Glomerular visceral epithelial cell (primary cell): ENCODE results near the gene NOP58.
"Not testable (repeated sequence)": the region's sequence is repeated elsewhere in the genome, so short reads cannot be mapped to it uniquely, and the experiment has no call there.

ENCODE experiments used
- DNase-seq: peaks from one replicate; pipeline ENCODE4 v3.0.0-alpha.2; 2016; ENCODE audit errors: extremely low spot score

The NOP58 gene

DNA sequence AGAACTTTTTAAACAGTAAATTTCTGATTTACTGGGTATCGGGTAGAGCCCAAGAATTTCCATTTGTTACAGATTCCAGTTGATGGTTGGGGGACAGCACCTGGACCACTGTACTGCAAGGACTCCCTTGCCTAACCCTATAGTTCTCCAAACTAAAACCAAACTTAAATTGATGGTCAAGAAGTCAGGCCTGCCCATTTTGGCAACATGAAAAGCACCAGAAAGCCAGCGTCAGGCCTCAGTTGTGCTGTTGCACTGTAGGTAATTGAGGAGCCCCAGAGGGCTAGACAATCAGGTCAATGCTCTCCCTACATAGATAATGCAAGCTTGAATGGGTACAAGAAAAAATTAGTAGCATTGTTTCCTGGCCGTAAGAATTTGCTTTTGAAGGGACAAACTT lies 40.5 kb downstream of the NOP58 start:
- DNase-seq, result no peak

DNA sequence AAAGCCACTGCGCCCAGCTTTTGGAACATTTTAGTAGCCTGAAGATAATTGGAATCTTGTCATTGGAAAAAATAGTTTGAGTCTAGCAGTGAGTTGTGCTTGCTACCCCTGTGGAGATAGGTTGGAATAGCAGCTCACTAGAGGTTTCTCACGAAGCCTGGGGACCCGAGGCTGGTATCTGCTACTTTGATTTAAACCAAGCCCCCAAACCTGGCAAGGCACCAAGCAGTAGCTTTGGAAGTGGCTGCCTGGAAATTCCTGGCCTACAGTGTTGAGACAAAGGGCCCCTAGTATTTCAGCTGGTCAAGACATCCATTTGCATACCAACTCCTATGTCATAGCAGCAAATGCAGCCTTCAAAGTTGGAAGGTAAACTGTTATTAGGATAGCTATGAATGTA lies 42.1 kb downstream of the NOP58 start:
- no peak for DNase-seq

DNA sequence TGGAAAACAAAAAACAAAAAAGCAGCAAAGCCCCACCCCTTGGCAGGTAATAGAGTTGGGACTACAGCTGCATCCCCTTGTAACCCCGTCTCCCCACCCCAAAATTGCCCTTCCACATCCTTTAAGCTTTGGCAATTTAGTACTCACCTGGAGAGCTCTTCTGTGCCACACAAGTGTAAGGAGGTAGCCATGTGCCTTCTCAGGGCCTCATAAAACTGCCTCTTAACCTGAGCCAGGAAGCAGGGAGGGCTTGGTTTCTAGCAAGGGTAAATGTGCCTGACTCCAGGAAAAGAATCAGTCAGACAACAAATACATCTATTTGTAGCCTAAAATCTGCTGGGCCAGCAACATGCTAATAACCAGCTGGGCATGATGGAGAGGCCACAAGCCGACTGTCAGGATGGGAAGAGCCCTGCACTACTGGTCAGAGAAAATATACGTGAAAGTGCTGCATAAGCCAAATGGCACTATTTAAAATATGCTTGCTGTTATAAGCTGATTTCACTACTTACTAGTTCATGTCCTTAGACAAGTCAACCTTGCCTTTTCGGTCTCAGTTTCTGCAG lies 46.3 kb downstream of the NOP58 start:
- DNase-seq, result no peak

DNA sequence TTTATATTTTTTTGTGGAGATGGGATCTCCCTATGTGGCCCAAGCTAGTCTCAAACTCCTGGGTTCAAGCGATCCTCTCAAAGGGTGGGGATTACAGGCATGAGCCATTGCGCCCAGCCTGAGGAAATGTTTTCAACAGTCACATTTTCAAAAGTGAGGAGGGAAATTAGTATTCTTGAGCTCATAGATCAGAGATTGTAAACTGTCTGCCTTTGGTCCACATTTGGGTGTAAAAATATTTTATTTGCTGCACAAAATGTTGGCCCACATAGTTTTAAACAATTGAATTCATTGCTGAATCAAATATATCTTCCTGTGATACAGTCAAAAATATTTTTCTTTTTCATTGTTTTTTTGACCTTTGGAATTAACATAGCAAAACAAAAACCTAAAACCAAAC lies 48.6 kb downstream of the NOP58 start:
- DNase-seq, result no peak

DNA sequence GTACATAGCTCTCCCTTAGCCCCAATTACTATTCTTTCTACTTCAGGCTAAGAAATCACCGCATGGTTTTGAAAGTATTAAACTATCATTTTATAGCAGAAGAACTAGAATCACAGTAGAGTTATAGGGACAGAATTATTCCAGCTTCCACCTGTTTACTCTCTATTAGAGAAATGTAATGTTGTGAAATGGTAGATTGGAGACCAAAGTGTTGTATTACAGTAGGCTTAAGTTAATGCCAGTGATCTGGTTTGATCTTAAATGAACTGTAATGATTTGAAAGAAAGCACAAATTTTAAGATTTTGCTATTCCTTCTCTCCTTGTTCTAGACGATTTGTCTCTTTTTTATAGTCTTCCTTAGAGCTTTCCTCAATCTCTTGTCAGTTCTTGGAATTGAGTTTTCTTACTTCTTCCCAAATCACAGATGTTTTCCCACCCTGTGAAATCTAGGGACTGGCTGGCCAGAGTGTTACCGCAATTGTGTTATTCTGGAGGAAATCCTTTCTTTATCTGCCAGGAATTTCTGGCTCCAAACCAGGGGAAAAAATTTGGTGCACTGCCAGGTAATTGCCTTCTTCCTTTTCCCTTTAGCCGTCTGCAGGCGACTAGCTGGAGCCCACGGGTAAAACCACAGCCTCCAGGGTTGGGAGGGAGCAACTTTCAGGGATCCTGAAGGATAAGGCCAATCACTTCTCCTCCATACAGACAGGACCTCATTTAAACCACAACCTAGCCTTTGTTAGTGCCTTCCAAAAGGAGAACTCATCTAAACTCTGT lies 51.7 kb downstream of the NOP58 start:
- peak; percentile 94 for DNase-seq

DNA sequence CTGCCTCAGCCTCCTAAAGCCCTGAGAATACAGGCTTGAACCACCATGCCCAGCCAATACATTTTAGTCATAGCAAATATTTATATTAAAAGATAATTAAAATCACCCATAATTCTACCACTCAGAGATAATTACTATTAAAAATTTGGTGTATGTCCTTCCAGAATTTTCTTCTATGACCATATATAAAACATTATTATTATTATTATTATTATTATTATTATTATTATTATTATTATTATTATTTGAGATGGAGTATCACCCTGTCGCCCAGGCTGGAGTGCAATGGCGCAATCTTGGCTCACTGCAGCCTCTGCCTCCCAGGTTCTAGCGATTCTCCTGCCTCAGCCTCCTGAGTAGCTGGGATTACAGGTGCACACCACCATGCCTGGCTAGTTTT lies 54.8 kb downstream of the NOP58 start:
- not testable (repeated sequence) for DNase-seq

DNA sequence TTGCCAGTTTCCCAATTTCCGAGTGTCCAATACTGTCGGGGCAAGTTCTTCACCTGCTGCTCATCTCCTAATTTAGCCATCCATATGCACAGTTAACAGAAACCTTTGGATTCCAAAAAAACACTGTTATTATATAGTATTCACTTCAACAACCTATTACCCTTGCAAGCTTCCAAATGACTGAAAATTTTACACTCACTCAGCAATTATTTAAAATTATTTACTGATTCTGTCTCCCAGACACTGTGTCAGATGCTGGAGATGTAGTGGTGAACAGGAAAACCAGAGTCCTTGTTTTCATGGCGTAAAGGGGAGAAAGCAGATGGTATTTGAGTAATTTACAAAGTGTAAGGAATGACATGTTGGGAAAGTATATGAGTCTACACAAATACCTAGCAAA lies 56.9 kb downstream of the NOP58 start:
- no peak for DNase-seq

DNA sequence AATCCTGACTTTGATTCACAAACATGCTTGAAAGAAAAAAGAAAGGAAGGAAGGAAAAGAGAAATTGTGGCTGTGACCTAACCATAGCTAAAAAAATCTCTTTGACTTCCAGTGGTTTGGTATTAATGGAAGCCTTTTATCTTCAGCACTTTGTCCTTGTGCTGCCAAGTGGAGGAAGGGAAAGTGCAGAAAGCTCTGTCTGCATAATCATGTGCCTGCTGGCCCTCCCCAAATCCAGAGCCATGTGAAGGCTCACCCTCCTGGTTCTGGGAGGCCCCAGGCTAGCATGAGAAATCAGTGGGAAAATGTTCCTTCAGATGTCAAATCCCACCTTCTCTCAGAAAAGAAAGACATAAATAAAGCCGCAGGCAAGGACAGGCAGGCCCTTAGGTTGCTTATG lies 62.3 kb downstream of the NOP58 start:
- no peak for DNase-seq

DNA sequence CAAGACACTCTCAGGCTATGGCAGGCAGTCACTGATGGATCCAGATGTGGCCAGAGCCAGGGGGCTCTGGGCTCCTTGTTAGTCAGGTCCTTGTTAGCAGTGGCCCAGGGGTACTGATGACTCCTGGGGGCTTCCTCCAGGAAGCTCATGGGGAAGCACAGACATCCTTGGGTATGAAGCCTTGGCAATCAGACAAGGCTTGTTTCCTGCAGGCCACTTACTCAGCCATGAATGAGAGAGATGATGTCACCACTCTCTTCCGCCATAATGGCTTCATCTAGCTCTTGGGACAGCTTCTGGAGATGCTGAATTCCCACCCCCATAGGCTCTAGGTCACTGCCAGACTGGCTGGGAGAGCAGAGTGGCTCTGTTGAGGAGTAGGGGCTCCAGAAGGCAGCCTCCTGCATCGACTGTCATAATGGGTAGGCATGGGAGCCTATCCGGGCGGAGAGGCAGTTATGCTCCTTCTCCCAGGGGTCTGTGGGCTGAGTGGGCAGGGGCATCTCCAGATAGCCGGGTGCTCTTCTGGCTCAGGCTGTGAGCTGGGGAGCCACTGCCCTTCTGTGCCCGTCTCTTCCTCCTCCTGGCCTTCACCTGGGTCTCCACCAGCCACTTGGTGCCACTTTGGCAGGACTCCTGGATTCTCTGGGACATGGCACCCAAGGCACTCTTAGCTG lies 70.4 kb downstream of the NOP58 start:
- DNase-seq, result peak; percentile 24

DNA sequence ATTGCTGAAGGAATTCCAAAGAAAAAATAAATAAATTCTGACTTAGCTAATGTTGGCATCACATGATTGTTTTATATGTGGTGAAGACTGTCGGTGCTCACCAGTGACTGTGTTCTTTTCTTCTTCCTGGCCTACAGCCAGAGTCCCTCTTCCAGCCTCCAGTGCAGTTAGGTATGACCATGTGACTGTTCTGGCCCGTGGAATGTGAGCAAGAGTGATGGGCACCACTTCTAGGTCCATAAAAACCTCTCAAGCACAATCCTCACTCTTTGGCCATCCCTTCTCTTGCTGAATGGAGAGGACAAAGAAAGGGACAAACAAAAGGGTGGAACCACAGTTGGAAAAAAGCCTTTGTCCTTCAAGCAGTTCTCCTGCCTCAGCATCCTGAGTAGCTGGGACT lies 71.6 kb downstream of the NOP58 start:
- DNase-seq, result peak; percentile 34

DNA sequence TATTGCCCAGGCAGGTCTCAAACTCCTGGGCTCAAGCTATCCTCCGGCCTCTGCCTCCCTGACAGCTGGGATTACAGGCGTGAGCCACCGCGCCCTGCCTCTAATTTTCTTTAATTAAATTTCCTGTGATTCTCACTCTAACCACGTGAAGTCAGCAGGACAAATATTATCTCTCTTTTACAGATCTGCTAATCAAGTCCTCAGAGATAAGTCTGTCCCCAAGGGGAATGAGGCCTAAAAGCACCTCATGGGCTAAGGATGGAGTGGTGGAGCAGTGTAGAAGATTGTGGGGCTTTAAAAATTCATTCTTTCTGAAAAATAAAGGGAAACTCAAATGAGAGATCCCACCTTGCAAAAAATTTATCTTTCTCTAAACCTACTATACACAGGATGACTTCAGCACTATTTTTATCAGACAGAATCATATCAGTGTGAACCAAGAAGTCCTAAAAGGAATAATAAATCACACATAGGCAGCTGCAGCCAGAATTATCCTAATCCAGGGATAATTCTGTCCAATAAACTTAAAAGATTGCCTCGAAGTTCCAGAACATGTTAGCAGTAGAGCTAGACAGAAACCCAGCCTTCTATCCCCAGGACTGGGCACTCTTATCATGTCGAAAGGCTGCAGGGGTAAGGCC lies 72.3 kb downstream of the NOP58 start:
- DNase-seq, result no peak

DNA sequence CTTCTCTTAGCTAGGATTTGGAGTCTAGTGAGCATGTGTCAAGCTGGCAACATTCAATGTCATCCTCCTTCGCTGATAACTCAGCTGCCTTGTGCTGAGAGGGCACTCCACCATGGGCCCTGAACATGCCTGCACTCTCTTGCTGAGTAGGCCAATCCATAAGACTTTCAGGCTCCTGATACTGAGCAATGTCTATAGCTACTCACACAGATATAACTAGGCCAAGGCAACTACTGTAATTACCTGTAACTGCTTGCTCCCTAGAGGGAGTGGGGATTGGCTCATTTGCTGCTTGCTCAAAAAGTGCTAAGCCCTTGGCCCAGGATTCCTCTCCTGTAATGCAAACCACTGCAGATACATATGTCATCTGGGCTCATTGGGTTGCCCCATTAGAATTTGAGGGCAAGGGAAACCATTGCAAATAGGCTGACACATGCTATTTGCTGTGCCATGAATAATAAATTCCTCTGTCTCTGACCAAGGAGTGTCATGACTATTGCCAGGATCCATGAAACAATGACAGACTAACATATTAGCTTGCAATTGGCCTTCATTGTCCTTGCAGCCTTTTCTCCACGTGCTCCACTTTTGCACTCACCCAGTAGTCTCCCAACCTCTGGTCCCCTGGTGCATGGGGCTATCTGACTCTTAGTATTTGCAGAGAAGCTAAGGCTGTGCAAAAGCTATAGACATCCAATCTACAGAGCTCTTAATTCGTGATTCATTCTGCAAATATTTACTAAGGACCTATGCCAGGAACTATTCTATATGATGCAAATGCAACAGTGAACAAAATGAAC lies 73.7 kb downstream of the NOP58 start:
- DNase-seq, result no peak

DNA sequence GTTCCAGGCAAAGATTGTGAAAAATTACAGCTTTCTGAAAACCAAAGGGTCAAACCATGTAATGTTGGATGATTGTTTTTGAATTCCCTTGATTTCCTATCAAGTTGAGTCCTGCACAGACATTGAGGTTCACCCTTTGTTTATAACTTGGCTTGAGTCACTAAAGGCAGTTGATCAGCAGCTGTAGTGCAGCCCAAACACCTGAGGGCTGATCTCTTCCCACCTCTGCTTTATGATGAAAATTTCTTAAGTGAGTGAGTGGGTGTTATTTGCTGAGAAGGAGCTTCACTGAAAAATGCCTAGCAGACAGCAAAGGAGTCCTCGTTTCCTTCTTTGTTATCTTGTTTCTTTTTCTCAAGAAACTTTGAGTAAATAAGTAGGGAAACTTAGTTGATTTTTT lies 78.6 kb downstream of the NOP58 start:
- DNase-seq, result no peak

DNA sequence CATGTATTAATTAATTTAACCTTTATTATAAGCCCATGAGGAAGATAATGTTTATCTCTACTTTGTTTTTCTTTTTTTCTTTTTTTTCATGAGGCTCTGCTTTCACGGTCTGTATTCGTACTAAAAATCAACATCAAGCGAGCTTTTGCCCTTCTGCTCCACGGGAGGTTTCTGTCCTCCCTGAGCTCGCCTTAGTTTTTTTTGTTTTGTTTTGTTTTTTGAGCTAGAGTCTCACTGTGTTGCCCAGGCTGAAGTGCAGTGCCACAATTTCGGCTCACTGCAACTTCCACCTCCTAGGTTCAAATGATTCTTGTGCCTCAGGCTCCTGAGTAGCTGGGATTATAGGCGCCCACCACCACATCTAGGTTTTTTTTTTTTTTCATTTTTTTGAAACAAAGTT lies 80.6 kb downstream of the NOP58 start:
- no peak for DNase-seq
